Activated naive CD8-positive, alpha-beta T cell treated with anti-CD3 and anti-CD28 coated beads, Interleukin-2, amount 10 ng/mL, durations not matched to agents 7 days and 5 days (primary cell): ENCODE measurements around the gene SLC39A11. TPM values are rescaled to one million over a fixed set of nuclear protein-coding genes. Genes with fewer than 3 reads are reported as not detected.

Source experiments
- ATAC-seq: fragments of 150-1000 bp; cut with Tn5 transposase; one replicate; pipeline ENCODE4 v1.10.0; 2021; ENCODE audit warnings: low read depth, moderate library complexity
- POLR2A ChIA-PET: fragments of 350-600 bp; sonication (Branson Sonifier 250); formaldehyde crosslinking; loops from one replicate; lab custom pipeline; 2021; ENCODE audit warnings: antibody characterized with exemption; lab: Charles Lee
- DNase-seq: peaks from one replicate; pipeline ENCODE4 v3.0.0; 2021
- H3K27ac Mint-ChIP-seq: one replicate; pipeline ENCODE4 v1.8.0; 2022; ENCODE audit warnings: mild to moderate bottlenecking, mixed read lengths
- H3K27me3 Mint-ChIP-seq: one replicate; pipeline ENCODE4 v1.8.0; 2022; ENCODE audit warnings: mild to moderate bottlenecking, moderate library complexity, mixed read lengths
- H3K36me3 Mint-ChIP-seq: one replicate; pipeline ENCODE4 v1.8.0; 2021; ENCODE audit warnings: mild to moderate bottlenecking, mixed read lengths
- H3K4me1 Mint-ChIP-seq: one replicate; pipeline ENCODE4 v1.8.0; 2021; ENCODE audit warnings: mixed read lengths
- H3K4me3 Mint-ChIP-seq: one replicate; pipeline ENCODE4 v1.8.0; 2022; ENCODE audit warnings: mild to moderate bottlenecking, moderate library complexity, mixed read lengths
- H3K9me3 Mint-ChIP-seq: one replicate; pipeline ENCODE4 v1.8.0; 2021; ENCODE audit warnings: mixed read lengths
- total RNA-seq, 2 experiments: library from RNA; stranded (reverse); gene quantifications; one replicate each; pipeline ENCODE4 v1.2.3, GENCODE V29; 2021

The SLC39A11 gene
- total RNA-seq, 2 experiments from 2014 or later: 18.2 to 18.8 TPM

DNA sequence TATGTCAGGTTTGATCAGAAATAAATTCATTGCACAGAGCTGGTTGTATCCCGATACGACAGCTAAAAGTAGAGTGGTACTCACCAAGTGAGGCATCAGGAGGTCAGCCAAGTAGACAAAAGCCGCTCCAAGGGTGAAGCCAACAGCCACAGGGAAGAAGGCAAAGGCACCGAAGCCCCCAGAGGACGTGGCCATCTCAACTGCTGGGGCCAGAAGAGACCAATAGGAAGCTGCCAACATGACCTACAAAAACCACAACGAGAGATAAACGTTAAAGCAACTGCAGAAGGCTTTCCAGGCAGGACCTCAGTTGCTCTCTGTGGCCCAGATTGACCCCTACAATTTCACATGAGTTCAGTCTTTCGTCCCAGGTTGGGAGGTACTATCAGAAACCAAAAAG, 61.0 kb downstream of the SLC39A11 start:
- no peak for ATAC-seq
- no peaks in the 10 kb centered on the region for H3K9me3 Mint-ChIP-seq
- no peaks in the 10 kb centered on the region for H3K27me3 Mint-ChIP-seq
- DNase-seq: no peak
- POLR2A ChIA-PET: no interaction called here
- peaks cover 11% of the 10 kb centered on the region for H3K36me3 Mint-ChIP-seq
- no peak overlapping the region for H3K4me3 Mint-ChIP-seq
- H3K27ac Mint-ChIP-seq: no peak overlapping the region
- H3K4me1 Mint-ChIP-seq: peaks cover 1% of the 10 kb centered on the region

DNA sequence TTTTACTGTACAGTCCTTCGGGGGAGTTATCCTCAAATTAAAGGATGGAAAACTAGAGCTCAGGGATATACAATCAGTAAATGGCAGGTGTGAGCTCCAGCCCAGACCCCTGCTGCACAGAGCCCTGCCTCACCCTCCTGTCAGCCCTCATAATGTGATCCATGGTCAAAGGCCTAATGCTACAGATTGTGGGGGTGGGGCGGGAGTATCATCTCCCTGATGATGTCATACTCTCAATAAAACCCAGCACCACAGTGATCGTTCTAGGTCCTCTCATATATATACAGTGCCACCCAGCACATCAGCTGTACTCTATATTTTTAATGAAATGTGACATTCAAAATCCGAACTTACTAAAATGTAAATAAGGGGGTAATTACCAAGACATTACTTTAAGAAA, 61.5 kb downstream of the SLC39A11 start:
- no peak for DNase-seq
- Mint-ChIP-seq H3K27me3 (no peaks in the 10 kb centered on the region), H3K9me3 (no peaks in the 10 kb centered on the region), H3K4me1 (peaks cover 1% of the 10 kb centered on the region), H3K4me3 (no peak overlapping the region), H3K36me3 (peaks cover 11% of the 10 kb centered on the region), H3K27ac (no peak overlapping the region)
- POLR2A ChIA-PET: interaction anchor here (0.7 kb wide), 1 partner anchor 134 kb away, joined by 3 read pairs; the partner anchor contains the start of gene SSTR2
- ATAC-seq: no peak

- no peak for DNase-seq
- POLR2A ChIA-PET: interaction anchor here (0.7 kb wide), 1 partner anchor 134 kb away, joined by 3 read pairs; the partner anchor contains the start of gene SSTR2
- Mint-ChIP-seq H3K4me1 (peaks cover 1% of the 10 kb centered on the region), H3K27ac (no peak overlapping the region), H3K4me3 (no peak overlapping the region), H3K36me3 (peaks cover 13% of the 10 kb centered on the region), H3K9me3 (no peaks in the 10 kb centered on the region), H3K27me3 (no peaks in the 10 kb centered on the region)
- no peak for ATAC-seq
These were observed 62.0 kb downstream of the SLC39A11 start for GRCh38 chr17:73030501-73030921.

DNA sequence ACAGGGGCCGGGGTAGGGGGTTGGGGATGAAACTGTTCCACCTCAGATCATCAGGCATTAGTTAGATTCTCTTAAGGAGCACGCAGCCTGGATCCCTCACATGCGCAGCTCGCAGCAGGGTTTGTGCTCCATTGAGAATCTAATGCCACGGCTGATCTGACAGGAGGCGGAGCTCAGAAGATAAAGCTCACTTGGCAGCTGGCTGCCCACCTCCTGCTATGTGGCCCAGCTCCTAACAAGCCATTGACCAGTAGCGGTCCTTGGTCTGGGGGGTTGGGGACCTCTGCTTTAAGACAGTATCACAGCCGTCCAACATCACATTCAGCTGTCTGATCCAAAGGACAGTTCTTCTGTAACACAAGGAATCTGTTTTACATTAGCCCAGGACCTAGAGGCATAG, 62.5 kb downstream of the SLC39A11 start:
- no peaks in the 10 kb centered on the region for H3K9me3 Mint-ChIP-seq
- H3K4me3 Mint-ChIP-seq: no peak overlapping the region
- POLR2A ChIA-PET: no interaction called here
- H3K27me3 Mint-ChIP-seq: no peaks in the 10 kb centered on the region
- H3K27ac Mint-ChIP-seq: no peak overlapping the region
- ATAC-seq (no peak), DNase-seq (no peak)
- peaks cover 1% of the 10 kb centered on the region for H3K4me1 Mint-ChIP-seq
- H3K36me3 Mint-ChIP-seq: peaks cover 13% of the 10 kb centered on the region

DNA sequence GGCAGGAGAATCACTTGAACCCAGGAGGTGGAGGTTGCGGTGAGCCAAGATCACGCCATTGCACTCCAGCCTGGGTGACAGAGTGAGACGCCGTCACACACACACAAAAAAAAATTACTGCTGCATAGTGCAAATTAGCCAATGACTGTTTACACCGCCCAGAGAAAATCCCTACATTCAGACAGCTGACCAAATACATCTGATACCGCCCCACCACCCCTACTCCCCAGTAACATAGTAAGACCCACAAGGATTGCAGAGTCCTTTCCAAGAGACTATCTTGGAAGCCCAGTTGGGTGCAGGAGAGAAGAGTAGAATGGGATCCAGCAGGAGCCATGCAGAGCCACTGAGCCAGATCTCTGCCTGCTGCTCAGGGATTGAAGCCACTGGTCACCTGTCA, 63.5 kb downstream of the SLC39A11 start:
- H3K27ac Mint-ChIP-seq: no peak overlapping the region
- DNase-seq: no peak
- ATAC-seq: no peak
- H3K4me3 Mint-ChIP-seq: no peak overlapping the region
- H3K9me3 Mint-ChIP-seq: no peaks in the 10 kb centered on the region
- no peaks in the 10 kb centered on the region for H3K4me1 Mint-ChIP-seq
- no peaks in the 10 kb centered on the region for H3K27me3 Mint-ChIP-seq
- POLR2A ChIA-PET: no interaction called here
- peaks cover 13% of the 10 kb centered on the region for H3K36me3 Mint-ChIP-seq

DNA sequence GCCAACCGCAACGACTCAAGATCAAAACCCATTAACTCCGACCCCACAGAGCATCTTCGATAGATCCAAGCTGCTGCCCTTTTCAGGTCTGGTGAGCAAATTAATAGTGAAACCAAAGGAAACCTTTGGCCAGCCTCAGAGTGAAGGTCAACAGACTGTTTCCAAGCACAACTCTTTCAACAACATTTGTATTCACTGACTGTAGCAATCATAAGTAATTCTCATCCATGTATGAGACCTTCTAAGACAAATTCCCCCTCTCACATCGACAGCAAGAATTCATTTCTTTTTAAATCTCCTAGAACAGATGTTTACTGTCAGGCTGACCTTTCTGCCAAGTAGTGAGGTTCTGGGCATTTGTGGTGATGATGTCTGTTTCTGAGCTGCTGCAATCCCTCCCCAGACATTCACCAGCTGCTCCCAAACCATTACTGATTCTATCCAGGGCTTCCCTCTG, 64.2 kb downstream of the SLC39A11 start:
- no peaks in the 10 kb centered on the region for H3K27me3 Mint-ChIP-seq
- POLR2A ChIA-PET: no interaction called here
- H3K4me1 Mint-ChIP-seq: no peaks in the 10 kb centered on the region
- peaks cover 2% of the 10 kb centered on the region for H3K9me3 Mint-ChIP-seq
- no peak overlapping the region for H3K4me3 Mint-ChIP-seq
- peaks cover 13% of the 10 kb centered on the region for H3K36me3 Mint-ChIP-seq
- H3K27ac Mint-ChIP-seq: no peak overlapping the region
- DNase-seq (no peak), ATAC-seq (no peak)

- ATAC-seq (no peak), DNase-seq (no peak)
- Mint-ChIP-seq H3K27me3 (no peaks in the 10 kb centered on the region), H3K4me3 (no peak overlapping the region), H3K9me3 (peaks cover 4% of the 10 kb centered on the region), H3K27ac (no peak overlapping the region), H3K36me3 (peaks cover 17% of the 10 kb centered on the region), H3K4me1 (no peaks in the 10 kb centered on the region)
- POLR2A ChIA-PET: no interaction called here
These were observed 65.3 kb downstream of the SLC39A11 start for GRCh38 chr17:73027130-73027741.

DNA sequence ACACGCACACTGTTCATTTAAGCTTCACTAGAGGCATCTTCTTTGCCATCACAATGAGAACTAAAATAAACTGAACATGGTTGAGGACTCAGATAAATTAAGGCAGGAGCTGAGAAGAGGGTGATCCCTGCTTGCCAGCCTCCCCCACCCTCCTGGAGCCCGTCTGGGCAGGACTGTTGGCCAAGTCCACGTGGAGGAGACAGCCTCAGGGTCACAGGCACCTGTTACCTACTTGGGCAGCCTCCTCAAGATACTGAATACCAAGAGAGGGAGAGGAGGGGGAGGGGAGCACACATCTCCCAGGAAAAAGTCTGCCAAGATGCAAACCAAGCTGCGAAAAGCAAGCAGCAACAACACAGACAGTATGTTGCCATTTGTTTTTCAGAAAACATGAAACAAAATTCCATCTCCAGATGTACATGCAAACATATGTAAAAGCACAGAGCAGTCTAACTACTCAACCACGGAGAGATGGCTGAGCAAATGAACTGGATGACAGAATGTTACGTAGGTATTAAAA, 67.4 kb downstream of the SLC39A11 start:
- ATAC-seq: no peak
- POLR2A ChIA-PET: interaction anchor here (0.6 kb wide), 1 partner anchor 51 kb away, joined by 4 read pairs; no protein-coding TSS in a partner anchor

DNA sequence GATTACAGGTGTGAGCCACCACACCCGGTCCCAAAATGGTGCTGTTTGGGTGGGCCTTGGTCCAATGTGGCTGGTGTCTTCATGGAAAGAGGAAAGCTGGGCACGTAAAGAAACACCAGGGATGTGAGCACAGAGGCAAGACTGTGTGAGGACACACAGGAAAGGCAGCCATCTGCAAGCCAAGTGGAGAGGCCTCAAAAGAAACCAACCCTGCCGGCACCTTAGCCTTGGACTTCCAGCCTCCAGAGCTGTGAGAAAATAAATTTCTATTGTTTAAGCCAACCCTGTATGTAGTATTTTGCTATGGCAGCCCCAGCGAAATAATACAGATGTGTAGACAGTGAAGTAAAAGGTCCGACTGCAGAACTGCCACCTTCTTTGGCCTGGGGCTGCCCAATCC, 68.7 kb downstream of the SLC39A11 start:
- ATAC-seq (no peak), DNase-seq (no peak)
- no peak overlapping the region for H3K4me3 Mint-ChIP-seq
- H3K27me3 Mint-ChIP-seq: no peaks in the 10 kb centered on the region
- H3K9me3 Mint-ChIP-seq: peaks cover 18% of the 10 kb centered on the region
- no peaks in the 10 kb centered on the region for H3K4me1 Mint-ChIP-seq
- H3K27ac Mint-ChIP-seq: no peak overlapping the region
- peaks cover 17% of the 10 kb centered on the region for H3K36me3 Mint-ChIP-seq
- POLR2A ChIA-PET: no interaction called here

More for the DNA sequence above, 67.4 kb downstream of the SLC39A11 start:
- H3K4me3 Mint-ChIP-seq: no peak overlapping the region
- H3K27ac Mint-ChIP-seq: no peak overlapping the region
- no peaks in the 10 kb centered on the region for H3K4me1 Mint-ChIP-seq
- DNase-seq: no peak
- peaks cover 21% of the 10 kb centered on the region for H3K36me3 Mint-ChIP-seq
- H3K27me3 Mint-ChIP-seq: no peaks in the 10 kb centered on the region
- H3K9me3 Mint-ChIP-seq: peaks cover 13% of the 10 kb centered on the region

- Mint-ChIP-seq H3K27me3 (no peaks in the 10 kb centered on the region), H3K27ac (no peak overlapping the region), H3K36me3 (peaks cover 13% of the 10 kb centered on the region), H3K4me3 (no peak overlapping the region), H3K9me3 (peaks cover 18% of the 10 kb centered on the region), H3K4me1 (no peaks in the 10 kb centered on the region)
- DNase-seq (no peak), ATAC-seq (no peak)
- POLR2A ChIA-PET: no interaction called here
These were observed 69.8 kb downstream of the SLC39A11 start for GRCh38 chr17:73022694-73023093.

GRCh38 chr17:73021771-73022170, 70.7 kb downstream of the SLC39A11 start:
- Mint-ChIP-seq H3K4me1 (no peaks in the 10 kb centered on the region), H3K27ac (no peak overlapping the region), H3K27me3 (no peaks in the 10 kb centered on the region), H3K4me3 (no peak overlapping the region), H3K9me3 (peaks cover 18% of the 10 kb centered on the region), H3K36me3 (peaks cover 11% of the 10 kb centered on the region)
- no peak for ATAC-seq
- no peak for DNase-seq
- POLR2A ChIA-PET: no interaction called here

GRCh38 chr17:73020110-73020509, 72.4 kb downstream of the SLC39A11 start:
- Mint-ChIP-seq H3K4me3 (no peak overlapping the region), H3K27me3 (no peaks in the 10 kb centered on the region), H3K27ac (no peak overlapping the region), H3K36me3 (peaks cover 9% of the 10 kb centered on the region), H3K9me3 (peaks cover 18% of the 10 kb centered on the region), H3K4me1 (no peaks in the 10 kb centered on the region)
- ATAC-seq (no peak), DNase-seq (no peak)
- POLR2A ChIA-PET: no interaction called here

DNA sequence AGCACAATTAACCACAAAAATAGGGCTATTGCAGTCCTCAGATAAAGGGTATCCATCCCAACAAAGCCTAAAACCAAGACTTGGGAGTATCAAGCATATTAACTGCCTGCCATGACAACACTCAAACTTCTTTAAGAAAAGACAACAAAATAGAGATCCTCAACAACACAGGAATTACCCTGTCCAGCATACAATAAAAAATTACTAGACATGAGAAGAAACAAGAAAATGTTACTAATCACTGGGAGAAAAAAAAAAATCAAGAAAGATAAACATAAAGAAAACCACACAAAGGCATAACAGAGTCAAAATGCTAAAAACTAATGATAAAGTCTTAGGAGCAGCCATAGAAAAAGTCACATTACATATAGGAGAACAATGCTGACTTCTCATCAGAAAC, 73.9 kb downstream of the SLC39A11 start:
- peaks cover 17% of the 10 kb centered on the region for H3K9me3 Mint-ChIP-seq
- POLR2A ChIA-PET: no interaction called here
- H3K4me1 Mint-ChIP-seq: no peaks in the 10 kb centered on the region
- H3K36me3 Mint-ChIP-seq: peaks cover 9% of the 10 kb centered on the region
- ATAC-seq (no peak), DNase-seq (no peak)
- H3K27ac Mint-ChIP-seq: no peak overlapping the region
- H3K27me3 Mint-ChIP-seq: no peaks in the 10 kb centered on the region
- no peak overlapping the region for H3K4me3 Mint-ChIP-seq

- POLR2A ChIA-PET: no interaction called here
- no peak for ATAC-seq
These were observed 74.8 kb downstream of the SLC39A11 start for GRCh38 chr17:73017658-73018057.

More at GRCh38 chr17:73017658-73018057, 74.8 kb downstream of the SLC39A11 start:
- Mint-ChIP-seq H3K27ac (no peak overlapping the region), H3K4me3 (no peak overlapping the region), H3K27me3 (no peaks in the 10 kb centered on the region), H3K9me3 (peaks cover 14% of the 10 kb centered on the region), H3K36me3 (peaks cover 6% of the 10 kb centered on the region), H3K4me1 (no peaks in the 10 kb centered on the region)
- DNase-seq: no peak
